ENCODE results near the gene CNTN4.

GRCh38 chr3:2735392-2735894 is 636.8 kb downstream of the CNTN4 start:
- TF ChIP-seq POLR2AphosphoS5 (IDR thresholded peaks at IDR 0.05; ENCODE audit: borderline replicate concordance, low read depth, low read length), result no peak
- TF ChIP-seq EZH2 (IDR thresholded peaks at IDR 0.05), result no peak
- no peak for TF ChIP-seq FOXP2 (optimal IDR thresholded peaks at IDR 0.05; ENCODE audit: control extremely low read depth, extremely low read length, insufficient read depth)

All from SK-N-MC (cell line).